MM.1S (cell line): ENCODE measurements around the gene ENG.

Experiments
- DNase-seq: peaks from one replicate; pipeline ENCODE4 v3.0.0-alpha.2; 2015
- H2AFZ ChIP-seq: fragments of 300-600 bp; sonication (generic); 2 replicates; pipeline ENCODE4 v1.6.0; 2016; ENCODE audit warnings: antibody characterized with exemption, low read length
- H3F3A ChIP-seq: fragments of 300-600 bp; sonication (generic); 2 replicates; pipeline ENCODE4 v1.6.1; 2016; ENCODE audit warnings: mild to moderate bottlenecking, antibody characterized with exemption, low read length, moderate library complexity, mixed read lengths; ENCODE audit not compliant: insufficient read depth
- H3K27ac ChIP-seq: fragments of 300-600 bp; sonication (generic); 2 replicates; pipeline ENCODE4 v1.5.1; 2016; ENCODE audit warnings: mild to moderate bottlenecking, low read length
- H3K27me3 ChIP-seq: fragments of 300-600 bp; sonication (generic); replicated peaks from 2 replicates; pipeline ENCODE4 v1.6.0; 2016; ENCODE audit warnings: low read length; ENCODE audit not compliant: insufficient read depth
- H3K36me3 ChIP-seq: fragments of 300-600 bp; sonication (generic); replicated peaks from 2 replicates; pipeline ENCODE4 v1.6.1; 2016; ENCODE audit warnings: mild to moderate bottlenecking, low read length, mixed read lengths; ENCODE audit not compliant: insufficient read depth
- H3K4me1 ChIP-seq: fragments of 300-600 bp; sonication (generic); 2 replicates; pipeline ENCODE4 v1.6.1; 2016; ENCODE audit warnings: low read length, mixed read lengths
- H3K4me2 ChIP-seq: fragments of 300-600 bp; sonication (generic); 2 replicates; pipeline ENCODE4 v1.6.0; 2016; ENCODE audit warnings: low read depth, low read length
- H3K4me3 ChIP-seq: fragments of 300-600 bp; sonication (generic); 2 replicates; pipeline ENCODE4 v1.5.1; 2016; ENCODE audit warnings: low read length, mixed read lengths
- H3K79me2 ChIP-seq: fragments of 300-600 bp; sonication (generic); 2 replicates; pipeline ENCODE4 v1.6.1; 2016; ENCODE audit warnings: mixed run types, low read length, mixed read lengths
- H3K9ac ChIP-seq: fragments of 300-600 bp; sonication (generic); 2 replicates; pipeline ENCODE4 v1.6.1; 2016; ENCODE audit warnings: low read length, mixed read lengths
- H3K9me2 ChIP-seq: fragments of 300-600 bp; sonication (generic); replicated peaks from 2 replicates; pipeline ENCODE4 v1.6.1; 2016; ENCODE audit warnings: mild to moderate bottlenecking, low read length, mixed read lengths; ENCODE audit not compliant: insufficient read depth
- H3K9me3 ChIP-seq: fragments of 300-600 bp; sonication (generic); replicated peaks from 2 replicates; pipeline ENCODE4 v1.6.1; 2016; ENCODE audit warnings: mild to moderate bottlenecking, low read length, mixed read lengths; ENCODE audit not compliant: insufficient read depth
- H4K20me1 ChIP-seq: fragments of 300-600 bp; sonication (generic); 2 replicates; pipeline ENCODE4 v1.6.1; 2016; ENCODE audit warnings: mild to moderate bottlenecking, low read length, moderate library complexity, mixed read lengths; ENCODE audit not compliant: insufficient read depth
- CTCF ChIP-seq: fragments of 300-600 bp; sonication (generic); IDR thresholded peaks from 2 replicates; pipeline ENCODE4 v1.5.1; 2016; ENCODE audit warnings: antibody characterized with exemption, low read length, mixed read lengths
- EZH2 ChIP-seq: fragments of 300-600 bp; sonication (generic); optimal IDR thresholded peaks from 2 replicates; pipeline ENCODE3; 2017; ENCODE audit warnings: low read depth, mild to moderate bottlenecking, antibody characterized with exemption, low read length, mixed read lengths
- EZH2phosphoT487 ChIP-seq: fragments of 300-600 bp; sonication (generic); IDR thresholded peaks from 2 replicates; pipeline ENCODE4 v1.6.1; 2018; ENCODE audit warnings: antibody characterized with exemption, low read length

Gene ENG

GRCh38 chr9:127850286-127850830, 4.1 kb downstream of the ENG start:
- Histone ChIP-seq H3K27ac (no peak overlapping the region), H3F3A (no peaks in the 10 kb centered on the region), H2AFZ (no peak overlapping the region), H4K20me1 (no peaks in the 10 kb centered on the region), H3K27me3 (peaks cover 7% of the 10 kb centered on the region; the same call in 1 of the 2 replicates), H3K79me2 (no peaks in the 10 kb centered on the region), H3K4me3 (no peak overlapping the region), H3K36me3 (no peaks in the 10 kb centered on the region), H3K9me3 (no peaks in the 10 kb centered on the region), H3K9me2 (no peaks in the 10 kb centered on the region), H3K4me2 (no peak overlapping the region), H3K4me1 (no peaks in the 10 kb centered on the region), H3K9ac (no peak overlapping the region)
- TF ChIP-seq EZH2: no peak
- TF ChIP-seq CTCF: no peak
- TF ChIP-seq EZH2phosphoT487: no peak
- DNase-seq: no peak

DNA sequence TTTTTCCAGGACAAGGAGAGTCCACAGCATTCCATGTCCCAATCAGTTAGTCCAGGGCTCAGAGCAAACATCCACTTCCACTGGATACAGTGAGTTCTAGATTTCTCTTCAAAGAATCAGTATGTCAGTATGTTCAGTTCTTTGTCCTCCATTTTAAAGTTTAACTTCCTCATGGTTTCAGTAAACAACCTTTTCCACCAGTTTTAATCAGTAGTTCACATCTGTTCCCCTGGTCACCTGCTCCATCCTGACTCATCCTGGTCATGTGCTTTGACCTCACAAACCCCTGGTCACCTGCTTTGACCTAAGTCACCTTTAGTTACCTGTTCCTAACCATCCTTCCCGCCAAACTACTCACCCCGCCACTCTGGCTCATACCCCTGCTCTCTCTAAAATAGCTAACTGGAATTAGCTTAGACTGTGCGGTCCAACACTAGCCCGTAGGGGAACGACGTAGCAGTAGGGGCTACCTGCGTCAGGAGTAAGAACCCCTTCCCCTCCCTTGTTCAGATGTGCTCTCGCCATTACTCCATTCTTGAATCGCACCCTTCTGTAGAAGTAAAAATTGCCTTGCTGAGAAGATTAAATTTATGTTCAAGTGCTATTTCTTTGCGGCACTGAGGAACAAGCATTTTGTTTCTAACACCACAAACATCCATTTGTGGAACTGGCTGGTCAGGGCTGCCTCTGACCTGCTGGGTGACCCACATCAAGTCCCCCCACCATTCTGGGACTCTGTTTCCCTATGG, 5.5 kb downstream of the ENG start:
- H3K27ac ChIP-seq: no peak overlapping the region
- no peaks in the 10 kb centered on the region for H3K9me2 ChIP-seq
- TF ChIP-seq CTCF (no peak), EZH2phosphoT487 (no peak), EZH2 (no peak)
- no peaks in the 10 kb centered on the region for H3K36me3 ChIP-seq
- H3K4me2 ChIP-seq: no peak overlapping the region
- H3K4me3 ChIP-seq: no peak overlapping the region
- H2AFZ ChIP-seq: no peak overlapping the region
- H3K9ac ChIP-seq: no peak overlapping the region
- DNase-seq: no peak
- H3K4me1 ChIP-seq: no peaks in the 10 kb centered on the region
- no peaks in the 10 kb centered on the region for H4K20me1 ChIP-seq
- H3K79me2 ChIP-seq: no peaks in the 10 kb centered on the region
- H3K27me3 ChIP-seq: peaks cover 7% of the 10 kb centered on the region; the same call in 1 of the 2 replicates
- no peaks in the 10 kb centered on the region for H3K9me3 ChIP-seq
- H3F3A ChIP-seq: no peaks in the 10 kb centered on the region

DNA sequence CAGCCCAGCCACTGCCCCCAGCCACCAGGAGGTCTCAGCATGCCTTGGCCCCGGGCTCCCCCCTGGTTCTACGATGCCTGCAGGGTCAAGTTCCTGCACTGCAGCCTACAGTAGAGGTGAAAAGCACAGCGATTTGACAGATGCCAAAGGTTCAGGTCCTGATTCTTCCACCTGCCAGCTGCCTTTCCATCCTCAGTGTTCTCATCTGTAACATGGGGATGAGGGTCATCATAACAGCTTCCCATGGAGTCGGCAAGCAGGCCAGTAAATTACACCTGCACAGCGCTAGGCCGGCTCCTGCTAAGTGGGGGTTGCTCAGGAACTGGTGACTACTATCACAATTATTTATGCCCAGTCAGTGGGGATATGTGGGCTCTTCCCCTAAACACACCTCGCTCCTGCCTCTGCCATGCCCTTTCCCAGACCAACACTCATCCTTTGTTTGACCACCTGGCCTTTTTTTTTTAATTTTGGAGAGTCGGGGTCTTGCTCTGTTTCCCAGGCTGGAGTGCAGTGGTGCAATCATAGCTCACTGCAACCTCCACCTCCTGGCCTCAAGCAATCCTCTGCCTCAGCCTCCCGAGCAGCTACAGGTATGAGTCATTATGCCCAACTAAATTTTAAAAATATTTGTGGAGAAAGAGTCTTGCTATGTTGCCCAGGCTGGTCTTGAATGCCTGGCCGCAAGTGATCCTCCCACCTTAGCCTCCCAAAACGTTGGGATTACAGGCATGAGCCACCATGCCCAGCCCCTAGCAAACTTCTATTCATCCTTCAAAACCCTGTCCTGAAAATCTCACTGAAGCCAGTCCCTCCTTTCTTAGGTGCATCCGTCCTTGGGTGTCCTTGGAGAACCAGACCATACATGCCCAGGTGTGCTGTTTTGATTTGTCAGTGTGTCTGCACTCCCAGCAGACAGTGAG, 6.4 kb downstream of the ENG start:
- TF ChIP-seq EZH2 (no peak), EZH2phosphoT487 (no peak), CTCF (no peak)
- H3F3A ChIP-seq: no peaks in the 10 kb centered on the region
- no peak overlapping the region for H3K9ac ChIP-seq
- no peaks in the 10 kb centered on the region for H3K36me3 ChIP-seq
- H4K20me1 ChIP-seq: no peaks in the 10 kb centered on the region
- H3K9me3 ChIP-seq: no peaks in the 10 kb centered on the region
- H3K4me3 ChIP-seq: no peak overlapping the region
- no peak overlapping the region for H2AFZ ChIP-seq
- no peak for DNase-seq
- no peak overlapping the region for H3K27ac ChIP-seq
- no peaks in the 10 kb centered on the region for H3K9me2 ChIP-seq
- H3K79me2 ChIP-seq: no peaks in the 10 kb centered on the region
- peaks cover 7% of the 10 kb centered on the region; the same call in 1 of the 2 replicates for H3K27me3 ChIP-seq
- H3K4me1 ChIP-seq: no peaks in the 10 kb centered on the region
- no peak overlapping the region for H3K4me2 ChIP-seq
